K562 (cell line): ENCODE results near the gene ABHD17B. TPM values are rescaled to one million over a fixed set of nuclear protein-coding genes. Genes with fewer than 3 reads are reported as not detected.

ENCODE experiments used
- ATAC-seq: fragments of 200-7000 bp; cut with Tn5 transposase; 3 replicates; pipeline ENCODE4 v1.9.1; 2020; ENCODE audit warnings: moderate library complexity
- BruUV-seq: library from RNA; stranded (reverse); fragments of 400-500 nt; replicated peaks from 2 replicates; lab custom pipeline; 2021; lab: Mats Ljungman, UMichigan
- CTCF ChIA-PET: fragments of 300-600 bp; formaldehyde crosslinking; extraction: SDS; loops from one replicate; lab custom pipeline; 2021; ENCODE audit warnings: low intra/inter-chr PET ratio; lab: Yijun Ruan, JAX
- POLR2A ChIA-PET: fragments of 300-600, 350-650 bp; sonication (Branson Sonifier 250); formaldehyde crosslinking; extraction: SDS; loops from one replicate; lab custom pipeline; 2021; ENCODE audit warnings: antibody characterized with exemption, inconsistent platforms; lab: Yijun Ruan, JAX
- DNase-seq, 4 experiments: peaks; one replicate each; pipeline versions ENCODE4 v3.0.0 to v3.0.0-alpha.2; 2011 to 2018; ENCODE audit warnings: low spot score in 3 of 4, mixed read lengths in 3 of 4; ENCODE audit errors: extremely low read depth in 1 of 4
- FAIRE-seq: peaks from 2 replicates; lab custom pipeline; 2011; peaks lifted over from hg19 to GRCh38; lab: Jason Lieb, UNC
- H2AFZ ChIP-seq: 2 replicates; pipeline ENCODE4 v1.6.0; 2011; ENCODE audit warnings: low read depth, low read length, control low read depth, inconsistent platforms
- H3K27ac ChIP-seq: fragments of 200-600 bp; 3 replicates; pipeline ENCODE4 v1.8.0; 2011; ENCODE audit warnings: low read depth, mild to moderate bottlenecking, control low read depth, inconsistent platforms, low read length, moderate library complexity, mixed read lengths; ENCODE audit errors: extremely low read depth
- H3K27me3 ChIP-seq, 2 experiments: fragments of 300-600 bp in 1 of 2; 2 replicates in 1 of 2; 3 replicates in 1 of 2; pipeline versions ENCODE4 v1.6.0 to v1.8.0; 2011; ENCODE audit warnings: inconsistent platforms in 2 of 2, low read length in 2 of 2, mild to moderate bottlenecking in 1 of 2, mixed read lengths in 1 of 2, moderate library complexity in 1 of 2; ENCODE audit not compliant: control insufficient read depth in 2 of 2, insufficient read depth in 2 of 2
- H3K36me3 ChIP-seq: fragments of 300-600 bp; 3 replicates; pipeline ENCODE4 v1.8.0; 2011; ENCODE audit warnings: mild to moderate bottlenecking, low read length, inconsistent platforms; ENCODE audit not compliant: control insufficient read depth, insufficient read depth
- H3K4me1 ChIP-seq, 2 experiments: fragments of 200-600 bp in 1 of 2; replicated peaks in 1 of 2; 2 replicates in 1 of 2; 3 replicates in 1 of 2; pipeline versions ENCODE4 v1.5.1 to v1.8.0; 2011; ENCODE audit warnings: inconsistent platforms in 2 of 2, low read length in 2 of 2, mild to moderate bottlenecking in 1 of 2, mixed read lengths in 1 of 2, moderate library complexity in 1 of 2; ENCODE audit not compliant: control insufficient read depth in 2 of 2, insufficient read depth in 2 of 2
- H3K4me2 ChIP-seq: 2 replicates; pipeline ENCODE4 v1.6.1; 2011; ENCODE audit warnings: low read length, control low read depth, inconsistent platforms, mixed read lengths; ENCODE audit not compliant: insufficient read depth
- H3K4me3 ChIP-seq: fragments of 200-600 bp; sonication (generic), shearing (Covaris generic); 2 replicates; pipeline ENCODE4 v1.5.1; 2016; ENCODE audit warnings: control low read depth, inconsistent platforms
- H3K79me2 ChIP-seq: fragments of 200-600 bp; 3 replicates; pipeline ENCODE4 v1.8.0; 2011; ENCODE audit warnings: low read length, inconsistent platforms; ENCODE audit not compliant: control insufficient read depth, insufficient read depth
- H3K9ac ChIP-seq, 2 experiments: 2 replicates each; pipeline versions ENCODE4 v1.6.0 to v1.6.1; 2011; ENCODE audit warnings: low read depth in 2 of 2, low read length in 2 of 2, control low read depth in 1 of 2, inconsistent platforms in 1 of 2, mild to moderate bottlenecking in 1 of 2, mixed read lengths in 1 of 2; ENCODE audit not compliant: insufficient read depth in 1 of 2
- H3K9me1 ChIP-seq: one replicate; pipeline ENCODE4 v1.6.0; 2011; ENCODE audit warnings: inconsistent platforms, mild to moderate bottlenecking, low read length, moderate library complexity; ENCODE audit not compliant: control insufficient read depth, insufficient read depth
- H3K9me3 ChIP-seq: replicated peaks from 2 replicates; pipeline ENCODE4 v1.5.1; 2011; ENCODE audit warnings: low read depth, low read length, inconsistent platforms; ENCODE audit not compliant: control insufficient read depth, insufficient read depth
- H4K20me1 ChIP-seq: replicated peaks from 2 replicates; pipeline ENCODE4 v1.6.1; 2011; ENCODE audit warnings: low read length, inconsistent platforms, mixed read lengths; ENCODE audit not compliant: control insufficient read depth, insufficient read depth
- BCOR ChIP-seq: fragments of 450-650 bp; IDR thresholded peaks from 2 replicates; pipeline ENCODE4 v1.6.1; 2016
- ESRRA ChIP-seq: fragments of 450-650 bp; IDR thresholded peaks from 2 replicates; pipeline ENCODE4 v1.6.1; 2014; ENCODE audit warnings: low read depth, mild to moderate bottlenecking, moderate library complexity, borderline replicate concordance
- FIP1L1 ChIP-seq: fragments of 200-400 bp; formaldehyde crosslinking; IDR thresholded peaks from 2 replicates; pipeline ENCODE4 v1.6.1; 2018; ENCODE audit warnings: mild to moderate bottlenecking, low read depth, low read length; ENCODE audit not compliant: poor library complexity, severe bottlenecking
- HDAC3 ChIP-seq: fragments of 450-650 bp; IDR thresholded peaks from 2 replicates; pipeline ENCODE4 v1.6.1; 2018; ENCODE audit warnings: borderline replicate concordance, mild to moderate bottlenecking, moderate library complexity; ENCODE audit not compliant: partially characterized antibody
- HDGF ChIP-seq: fragments of 450-650 bp; IDR thresholded peaks from 2 replicates; pipeline ENCODE4 v1.6.1; 2016
- HMG20B ChIP-seq: fragments of 250-450 bp; sonication (Bioruptor Pico); IDR thresholded peaks from 2 replicates; pipeline ENCODE4 v1.5.0; 2021; ENCODE audit warnings: mild to moderate bottlenecking
- HNRNPLL ChIP-seq: fragments of 200-400 bp; formaldehyde crosslinking; IDR thresholded peaks from 2 replicates; pipeline ENCODE4 v1.6.1; 2017; ENCODE audit warnings: low read length, low read depth, mild to moderate bottlenecking; ENCODE audit not compliant: poor library complexity, severe bottlenecking
- NFE2L1 ChIP-seq: fragments of 450-650 bp; IDR thresholded peaks from 2 replicates; pipeline ENCODE4 v1.6.1; 2016; ENCODE audit warnings: missing genetic modification characterization, low read depth, mild to moderate bottlenecking, missing compliant biosample characterization, moderate library complexity, borderline replicate concordance
- PYGO2 ChIP-seq: fragments of 450-650 bp; IDR thresholded peaks from 2 replicates; pipeline ENCODE4 v1.6.1; 2016; ENCODE audit warnings: mild to moderate bottlenecking, missing genetic modification characterization, moderate library complexity, missing compliant biosample characterization
- RREB1 ChIP-seq: fragments of 250-450 bp; sonication (Bioruptor Pico); IDR thresholded peaks from 2 replicates; pipeline ENCODE4 v1.4.0; 2020
- TEAD1 ChIP-seq, 2 experiments: fragments of 450-650 bp in 1 of 2; sonication (generic) in 1 of 2; formaldehyde crosslinking; IDR thresholded peaks; 2 replicates each; pipeline versions ENCODE4 v1.4.0 to v1.8.0; 2020 to 2022; ENCODE audit warnings: mild to moderate bottlenecking in 2 of 2, missing genetic modification reagents in 1 of 2
- ZFX ChIP-seq: sonication (generic); formaldehyde crosslinking; IDR thresholded peaks from 2 replicates; pipeline ENCODE4 v1.8.0; 2022; ENCODE audit warnings: mild to moderate bottlenecking, missing genetic modification reagents, moderate library complexity
- ZNF583 ChIP-seq: fragments of 250-450 bp; sonication (Bioruptor Pico); IDR thresholded peaks from 2 replicates; pipeline ENCODE4 v1.4.0; 2020
- in situ Hi-C: fragments of 300-500 bp; cut with MboI; formaldehyde crosslinking; loops from 4 replicates; pipeline ENCODE4 v1.15.0; 2018; ENCODE audit warnings: inconsistent platforms, mixed read lengths
- intact Hi-C: fragments of 100-400 bp; cut with micrococcal nuclease; formaldehyde crosslinking; loops from 2 replicates; pipeline ENCODE4 v1.14.2; 2022
- polyA plus RNA-seq, 8 experiments: library from polyadenylated mRNA; depleted of rRNA in 4 of 8; stranded (reverse) in 5 of 8; unstranded in 3 of 8; fragments of >200 nt; fragmentation: Nextera tagmentation in 2 of 8; fragmentation: Illumina TruSeq in 1 of 8; extraction: Ambion mirVana in 2 of 8; extraction: Trizol in 1 of 8; gene quantifications; 2 replicates each; pipeline versions ENCODE4 v1.2.1 to v1.2.3, GENCODE V29; 2011 to 2014; ENCODE audit warnings: inconsistent platforms in 1 of 8, missing spikeins in 1 of 8
- total RNA-seq, 7 experiments: library from RNA; depleted of rRNA in 6 of 7; stranded (reverse); fragments of >200 nt in 6 of 7; fragmentation: Illumina TruSeq in 2 of 7; extraction: Trizol in 2 of 7; gene quantifications; 2 replicates each; pipeline versions ENCODE4 v1.2.1 to v1.2.3, GENCODE V29; 2011 to 2021; ENCODE audit warnings: low replicate concordance in 1 of 7

ABHD17B gene
- total and polyA plus RNA-seq, 9 of the 15 experiments (the other 6 are each of a cell fraction or from before 2014, with no cell fraction given) = 1.9 to 13.4 (median 10.1) TPM

GRCh38 chr9:71895955-71896354, 15.0 kb downstream of the ABHD17B start:
- no peak for ATAC-seq
- POLR2A ChIA-PET = interaction anchor here (1.6 kb wide), 1 partner anchor 8 kb away, joined by 6 read pairs; no protein-coding TSS in a partner anchor

More at GRCh38 chr9:71895955-71896354, 15.0 kb downstream of the ABHD17B start:
- no peak overlapping the region for H3K9ac ChIP-seq
- no peaks in the 10 kb centered on the region for H4K20me1 ChIP-seq
- CTCF ChIA-PET = no interaction called here
- H3K9me3 ChIP-seq = no peaks in the 10 kb centered on the region
- H3K4me1 ChIP-seq = no peaks in the 10 kb centered on the region; a peak in 2 of 5 replicates
- H3K79me2 ChIP-seq = peaks cover 68% of the 10 kb centered on the region
- no TSS peak for BruUV-seq
- FAIRE-seq (no peak), DNase-seq (no peak)
- no peaks in the 10 kb centered on the region for H3K9me1 ChIP-seq
- TF ChIP-seq RREB1 (CRISPR knock-in tag) = no peak
- no peak for TF ChIP-seq HDGF
- no peak for TF ChIP-seq ESRRA
- TF ChIP-seq ZNF583 (CRISPR knock-in tag) = no peak
- no peak for TF ChIP-seq BCOR
- no peak for TF ChIP-seq NFE2L1 (tag)
- no peak for TF ChIP-seq HNRNPLL
- TF ChIP-seq PYGO2 (tag) = no peak
- TF ChIP-seq TEAD1 (CRISPR knock-in tag; IDR thresholded peaks at IDR 0.05) = no peak
- no peak for TF ChIP-seq ZFX
- TF ChIP-seq HMG20B (CRISPR knock-in tag) = no peak
- no peak for TF ChIP-seq FIP1L1
- TF ChIP-seq HDAC3 = no peak
- no peaks in the 10 kb centered on the region for H3K27me3 ChIP-seq
- H2AFZ ChIP-seq = no peak overlapping the region
- H3K36me3 ChIP-seq = no peaks in the 10 kb centered on the region
- no peak overlapping the region for H3K4me3 ChIP-seq
- intact Hi-C loops (no loop called here), in situ Hi-C loops (no loop called here)
- H3K4me2 ChIP-seq = no peak overlapping the region
- no peak overlapping the region for H3K27ac ChIP-seq
